Astrocyte (in vitro differentiated cells and primary cell): ENCODE data around the gene EXOC4. TPM values are rescaled to one million over a fixed set of nuclear protein-coding genes. Genes with fewer than 3 reads are reported as not detected.

Source experiments
- DNase-seq: peaks from one replicate; pipeline ENCODE4 v3.0.0-alpha.2; 2010; ENCODE audit warnings: low read depth
- FAIRE-seq: peaks from 2 replicates; lab custom pipeline; 2011; peaks lifted over from hg19 to GRCh38; lab: Jason Lieb, UNC
- H2AFZ ChIP-seq: 2 replicates; pipeline ENCODE4 v1.6.0; 2012; ENCODE audit warnings: low read depth, low read length, inconsistent platforms
- H3K27ac ChIP-seq: 2 replicates; pipeline ENCODE4 v1.5.1; 2011; ENCODE audit warnings: low read depth, low read length, inconsistent platforms
- H3K27me3 ChIP-seq: 2 replicates; pipeline ENCODE4 v1.6.0; 2011; ENCODE audit warnings: low read length, inconsistent platforms; ENCODE audit not compliant: insufficient read depth
- H3K36me3 ChIP-seq: 2 replicates; pipeline ENCODE4 v1.5.1; 2011; ENCODE audit warnings: low read length, inconsistent platforms; ENCODE audit not compliant: insufficient read depth
- H3K4me1 ChIP-seq: 2 replicates; pipeline ENCODE4 v1.5.1; 2011; ENCODE audit warnings: low read length, inconsistent platforms; ENCODE audit not compliant: insufficient read depth
- H3K4me2 ChIP-seq: 2 replicates; pipeline ENCODE4 v1.6.0; 2012; ENCODE audit warnings: low read length, inconsistent platforms
- H3K4me3 ChIP-seq: 2 replicates; pipeline ENCODE4 v1.5.1; 2011; ENCODE audit warnings: low read depth, mild to moderate bottlenecking, low read length, inconsistent platforms; ENCODE audit not compliant: insufficient read depth
- H3K79me2 ChIP-seq: 2 replicates; pipeline ENCODE4 v1.6.0; 2012; ENCODE audit warnings: mild to moderate bottlenecking, low read length, inconsistent platforms; ENCODE audit not compliant: insufficient read depth
- H3K9ac ChIP-seq: 2 replicates; pipeline ENCODE4 v1.6.0; 2012; ENCODE audit warnings: mild to moderate bottlenecking, low read length, inconsistent platforms
- H3K9me3 ChIP-seq: 2 replicates; pipeline ENCODE4 v1.5.1; 2012; ENCODE audit warnings: low read depth, mild to moderate bottlenecking, low read length, inconsistent platforms; ENCODE audit not compliant: insufficient read depth
- H4K20me1 ChIP-seq: 2 replicates; pipeline ENCODE4 v1.6.0; 2012; ENCODE audit warnings: low read length, inconsistent platforms; ENCODE audit not compliant: insufficient read depth
- H3K27ac Mint-ChIP-seq: one replicate; pipeline ENCODE4 v1.8.0; 2021; ENCODE audit warnings: mild to moderate bottlenecking, mixed read lengths; ENCODE audit not compliant: unreplicated experiment
- H3K27me3 Mint-ChIP-seq: one replicate; pipeline ENCODE4 v1.8.0; 2021; ENCODE audit warnings: low read depth, mixed read lengths; ENCODE audit not compliant: unreplicated experiment
- H3K36me3 Mint-ChIP-seq: one replicate; pipeline ENCODE4 v1.8.0; 2021; ENCODE audit warnings: low read depth, mixed read lengths; ENCODE audit not compliant: unreplicated experiment
- H3K4me1 Mint-ChIP-seq: one replicate; pipeline ENCODE4 v1.8.0; 2021; ENCODE audit warnings: low read depth, mixed read lengths; ENCODE audit not compliant: unreplicated experiment
- H3K4me3 Mint-ChIP-seq: one replicate; pipeline ENCODE4 v1.8.0; 2021; ENCODE audit warnings: mild to moderate bottlenecking, moderate library complexity, mixed read lengths; ENCODE audit not compliant: unreplicated experiment
- H3K9me3 Mint-ChIP-seq: one replicate; pipeline ENCODE4 v1.8.0; 2021; ENCODE audit warnings: mild to moderate bottlenecking, mixed read lengths; ENCODE audit not compliant: unreplicated experiment
- CTCF ChIP-seq: IDR thresholded peaks from 2 replicates; pipeline ENCODE4 v1.5.1; 2011; ENCODE audit warnings: low read depth, mild to moderate bottlenecking, inconsistent platforms, low read length, moderate library complexity; ENCODE audit not compliant: insufficient read depth
- EZH2 ChIP-seq: IDR thresholded peaks from 2 replicates; pipeline ENCODE4 v1.6.1; 2012; ENCODE audit warnings: mild to moderate bottlenecking, low read length, inconsistent platforms; ENCODE audit not compliant: insufficient read depth
- total RNA-seq: library from RNA; stranded (reverse); gene quantifications from 2 replicates; pipeline ENCODE4 v1.2.1, GENCODE V29; 2021

EXOC4 gene
- total RNA-seq, 1 donor from 2014 or later: 57.5 TPM

- Histone ChIP-seq H3K36me3 (no peaks in the 10 kb centered on the region), H3K9ac (no peak overlapping the region), H3K4me1 (no peaks in the 10 kb centered on the region), H3K79me2 (no peaks in the 10 kb centered on the region), H4K20me1 (no peaks in the 10 kb centered on the region), H3K4me3 (no peak overlapping the region), H3K4me2 (no peak overlapping the region), H3K27ac (no peak overlapping the region), H3K27me3 (no peaks in the 10 kb centered on the region), H3K9me3 (peaks cover 3% of the 10 kb centered on the region), H2AFZ (no peak overlapping the region)
- DNase-seq (no peak), FAIRE-seq (no peak)
- Mint-ChIP-seq H3K4me1 (no peaks in the 10 kb centered on the region), H3K36me3 (peaks cover 6% of the 10 kb centered on the region), H3K27me3 (no peaks in the 10 kb centered on the region), H3K9me3 (peaks cover 2% of the 10 kb centered on the region), H3K27ac (no peak overlapping the region), H3K4me3 (no peak overlapping the region)
- TF ChIP-seq EZH2 (no peak), CTCF (no peak)
Observed at GRCh38 chr7:133950855-133951254, 698.0 kb downstream of the EXOC4 start.

- Histone ChIP-seq H2AFZ (no peak overlapping the region), H3K79me2 (no peaks in the 10 kb centered on the region), H3K36me3 (no peaks in the 10 kb centered on the region), H3K4me3 (no peak overlapping the region), H4K20me1 (no peaks in the 10 kb centered on the region), H3K9ac (no peak overlapping the region), H3K27me3 (no peaks in the 10 kb centered on the region), H3K9me3 (peaks cover 3% of the 10 kb centered on the region), H3K4me2 (no peak overlapping the region), H3K4me1 (no peaks in the 10 kb centered on the region), H3K27ac (no peak overlapping the region)
- H3K9me3 Mint-ChIP-seq: peaks cover 2% of the 10 kb centered on the region
- H3K4me3 Mint-ChIP-seq: no peak overlapping the region
- DNase-seq: no peak
- no peaks in the 10 kb centered on the region for H3K27me3 Mint-ChIP-seq
- peaks cover 2% of the 10 kb centered on the region for H3K36me3 Mint-ChIP-seq
- no peaks in the 10 kb centered on the region for H3K4me1 Mint-ChIP-seq
- no peak for FAIRE-seq
- H3K27ac Mint-ChIP-seq: no peak overlapping the region
- TF ChIP-seq CTCF: no peak
- TF ChIP-seq EZH2: no peak
Observed at GRCh38 chr7:133955208-133955607, 702.3 kb downstream of the EXOC4 start.

GRCh38 chr7:133957845-133958244, 705.0 kb downstream of the EXOC4 start:
- Histone ChIP-seq H3K27ac (no peak overlapping the region), H3K27me3 (no peaks in the 10 kb centered on the region), H3K36me3 (no peaks in the 10 kb centered on the region), H4K20me1 (no peaks in the 10 kb centered on the region), H3K9me3 (peaks cover 3% of the 10 kb centered on the region), H3K79me2 (no peaks in the 10 kb centered on the region), H3K9ac (no peak overlapping the region), H3K4me3 (no peak overlapping the region), H3K4me1 (no peaks in the 10 kb centered on the region), H2AFZ (no peak overlapping the region), H3K4me2 (no peak overlapping the region)
- no peaks in the 10 kb centered on the region for H3K4me1 Mint-ChIP-seq
- no peaks in the 10 kb centered on the region for H3K36me3 Mint-ChIP-seq
- no peak for FAIRE-seq
- no peaks in the 10 kb centered on the region for H3K9me3 Mint-ChIP-seq
- H3K4me3 Mint-ChIP-seq: no peak overlapping the region
- no peak for DNase-seq
- H3K27me3 Mint-ChIP-seq: no peaks in the 10 kb centered on the region
- no peak for TF ChIP-seq CTCF
- no peak for TF ChIP-seq EZH2
- H3K27ac Mint-ChIP-seq: no peak overlapping the region
